Calu3 (cell line): ENCODE measurements around the gene LFNG. TPM values are rescaled to one million over a fixed set of nuclear protein-coding genes. Genes with fewer than 3 reads are reported as not detected.

Source experiments
- BruUV-seq: library from RNA; stranded (reverse); fragments of 400-500 nt; replicated peaks from 2 replicates; lab custom pipeline; 2021; lab: Mats Ljungman, UMichigan
- CTCF ChIA-PET: fragments of 300-600 bp; sonication (Branson Sonifier 250); formaldehyde crosslinking; loops from one replicate; lab custom pipeline; 2022; ENCODE audit warnings: antibody characterized with exemption; lab: Charles Lee
- DNase-seq: peaks from one replicate; pipeline ENCODE4 v3.0.0; 2022
- H3K27ac Mint-ChIP-seq: one replicate; pipeline ENCODE4 v1.8.0; 2022; ENCODE audit warnings: mixed read lengths; ENCODE audit not compliant: unreplicated experiment
- H3K27me3 Mint-ChIP-seq: one replicate; pipeline ENCODE4 v1.8.0; 2022; ENCODE audit warnings: mixed read lengths; ENCODE audit not compliant: unreplicated experiment
- H3K36me3 Mint-ChIP-seq: one replicate; pipeline ENCODE4 v1.8.0; 2022; ENCODE audit warnings: mild to moderate bottlenecking, moderate library complexity, mixed read lengths; ENCODE audit not compliant: insufficient read depth, unreplicated experiment
- H3K4me1 Mint-ChIP-seq: one replicate; pipeline ENCODE4 v1.8.0; 2022; ENCODE audit warnings: mild to moderate bottlenecking, low read depth, mixed read lengths; ENCODE audit not compliant: unreplicated experiment
- H3K4me3 Mint-ChIP-seq: one replicate; pipeline ENCODE4 v1.8.0; 2022; ENCODE audit warnings: mild to moderate bottlenecking, low read depth, moderate library complexity, mixed read lengths; ENCODE audit not compliant: unreplicated experiment
- H3K9me3 Mint-ChIP-seq: one replicate; pipeline ENCODE4 v1.8.0; 2022; ENCODE audit warnings: low read depth, mixed read lengths; ENCODE audit not compliant: unreplicated experiment
- intact Hi-C: fragments of 100-400 bp; cut with micrococcal nuclease; formaldehyde crosslinking; loops from one replicate; pipeline ENCODE4 v1.10.0; 2022; ENCODE audit not compliant: unreplicated experiment
- total RNA-seq: library from RNA; stranded (reverse); gene quantifications from 2 replicates; pipeline ENCODE4 v1.2.3, GENCODE V29; 2022
- TF ChIP-seq, protein P1 (sequence below): fragments of 200-600 bp; IDR thresholded peaks from one replicate; pipeline ENCODE4 v1.8.0; 2022; ENCODE audit warnings: antibody characterized with exemption; ENCODE audit not compliant: unreplicated experiment

The LFNG gene
- total RNA-seq, 1 experiment from 2014 or later = 59.1 TPM

- Mint-ChIP-seq H3K36me3 (no peaks in the 10 kb centered on the region), H3K9me3 (no peaks in the 10 kb centered on the region), H3K4me1 (peaks cover 10% of the 10 kb centered on the region), H3K4me3 (no peak overlapping the region), H3K27me3 (peaks cover 44% of the 10 kb centered on the region), H3K27ac (no peak overlapping the region)
- TF ChIP-seq, protein P1, sequence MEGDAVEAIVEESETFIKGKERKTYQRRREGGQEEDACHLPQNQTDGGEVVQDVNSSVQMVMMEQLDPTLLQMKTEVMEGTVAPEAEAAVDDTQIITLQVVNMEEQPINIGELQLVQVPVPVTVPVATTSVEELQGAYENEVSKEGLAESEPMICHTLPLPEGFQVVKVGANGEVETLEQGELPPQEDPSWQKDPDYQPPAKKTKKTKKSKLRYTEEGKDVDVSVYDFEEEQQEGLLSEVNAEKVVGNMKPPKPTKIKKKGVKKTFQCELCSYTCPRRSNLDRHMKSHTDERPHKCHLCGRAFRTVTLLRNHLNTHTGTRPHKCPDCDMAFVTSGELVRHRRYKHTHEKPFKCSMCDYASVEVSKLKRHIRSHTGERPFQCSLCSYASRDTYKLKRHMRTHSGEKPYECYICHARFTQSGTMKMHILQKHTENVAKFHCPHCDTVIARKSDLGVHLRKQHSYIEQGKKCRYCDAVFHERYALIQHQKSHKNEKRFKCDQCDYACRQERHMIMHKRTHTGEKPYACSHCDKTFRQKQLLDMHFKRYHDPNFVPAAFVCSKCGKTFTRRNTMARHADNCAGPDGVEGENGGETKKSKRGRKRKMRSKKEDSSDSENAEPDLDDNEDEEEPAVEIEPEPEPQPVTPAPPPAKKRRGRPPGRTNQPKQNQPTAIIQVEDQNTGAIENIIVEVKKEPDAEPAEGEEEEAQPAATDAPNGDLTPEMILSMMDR = peak; percentile 93
- intact Hi-C loops = loop anchor here (5.0 kb wide), 2 partner anchors 45 to 80 kb away; partner anchors contain the start of genes BRAT1 and IQCE
- DNase-seq = peak; percentile 92
- CTCF ChIA-PET = interaction anchor here (1.0 to 3.3 kb wide), 3 partner anchors 9 to 46 kb away, joined by 3 to 7 read pairs (median 4); no protein-coding TSS in a partner anchor
- no TSS peak for BruUV-seq
Observed at GRCh38 chr7:2477447-2478398, 41.9 kb upstream of the LFNG start.

DNA sequence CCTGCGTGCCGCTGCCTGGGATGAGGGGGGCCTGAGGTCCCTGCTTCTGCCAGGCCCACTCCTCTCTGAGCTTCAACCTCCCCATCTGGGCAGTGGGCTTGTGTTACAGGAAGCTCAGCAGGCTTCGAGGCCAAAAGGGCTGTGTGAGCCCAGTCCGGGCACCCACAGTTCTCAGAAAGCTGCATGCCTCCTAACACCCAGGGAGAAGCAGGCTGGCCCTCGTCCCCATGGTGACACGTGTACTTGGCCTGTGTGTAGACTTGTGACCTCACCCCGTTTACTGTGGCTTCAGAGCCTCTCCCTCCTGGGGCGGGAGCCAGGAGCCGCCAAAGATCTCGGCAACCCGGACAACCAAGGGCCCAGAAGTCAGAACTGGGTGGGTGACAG is 41.2 kb upstream of the LFNG start:
- Mint-ChIP-seq H3K4me1 (peaks cover 10% of the 10 kb centered on the region), H3K36me3 (no peaks in the 10 kb centered on the region), H3K9me3 (no peaks in the 10 kb centered on the region), H3K27me3 (peaks cover 44% of the 10 kb centered on the region), H3K27ac (no peak overlapping the region), H3K4me3 (no peak overlapping the region)
- DNase-seq = peak; percentile 49
- BruUV-seq = no TSS peak
- intact Hi-C loops = loop anchor here (5.0 kb wide), 2 partner anchors 44 to 79 kb away; partner anchors contain the start of genes BRAT1 and IQCE
- TF ChIP-seq, protein P1 = no peak
- CTCF ChIA-PET = interaction anchor here (1.0 to 3.3 kb wide), 3 partner anchors 10 to 45 kb away, joined by 3 to 7 read pairs (median 4); no protein-coding TSS in a partner anchor

- intact Hi-C loops = loop anchor here (5.0 kb wide), 2 partner anchors 44 to 79 kb away; partner anchors contain the start of genes BRAT1 and IQCE
Observed at GRCh38 chr7:2478800-2479199, 40.8 kb upstream of the LFNG start.

More at GRCh38 chr7:2478800-2479199, 40.8 kb upstream of the LFNG start:
- no peak for DNase-seq
- CTCF ChIA-PET = interaction anchor here (1.3 to 3.3 kb wide), 2 partner anchors 10 to 45 kb away, joined by 4 to 7 read pairs; no protein-coding TSS in a partner anchor
- BruUV-seq = no TSS peak
- no peaks in the 10 kb centered on the region for H3K9me3 Mint-ChIP-seq
- no peak overlapping the region for H3K4me3 Mint-ChIP-seq
- peaks cover 44% of the 10 kb centered on the region for H3K27me3 Mint-ChIP-seq
- TF ChIP-seq, protein P1 = no peak
- H3K4me1 Mint-ChIP-seq = peaks cover 10% of the 10 kb centered on the region
- H3K27ac Mint-ChIP-seq = no peak overlapping the region
- H3K36me3 Mint-ChIP-seq = no peaks in the 10 kb centered on the region
